GM18873 (cell line): ENCODE results near the gene SFMBT2.
"Not testable (repeated sequence)": the region's sequence is repeated elsewhere in the genome, so short reads cannot be mapped to it uniquely, and the experiment has no call there.

Source experiments
- ATAC-seq: cut with Tn5 transposase; IDR thresholded peaks from one replicate; pipeline ENCODE4 v1.9.1; 2021; ENCODE audit warnings: mild to moderate bottlenecking, moderate library complexity, moderate number of reproducible peaks; ENCODE audit not compliant: unreplicated experiment, low FRiP score

SFMBT2 gene

DNA sequence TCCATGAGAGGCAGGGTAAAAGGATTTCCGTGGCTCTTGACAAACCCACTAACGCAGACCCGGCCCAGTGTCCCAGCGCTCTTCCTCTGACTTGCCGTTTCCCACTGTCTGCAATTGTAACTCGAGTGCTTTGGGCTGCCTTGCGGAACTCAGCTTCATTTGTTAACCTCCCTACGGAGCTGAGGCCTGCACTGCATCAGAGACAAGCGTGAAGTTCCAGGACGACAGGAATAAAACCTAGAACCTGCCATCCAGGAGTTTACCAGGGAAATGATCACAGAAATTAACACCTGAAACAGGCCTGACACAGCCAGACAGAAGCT, 76.2 kb downstream of the SFMBT2 start:
- no peak for ATAC-seq

GRCh38 chr10:7333961-7334641, 76.7 kb downstream of the SFMBT2 start:
- ATAC-seq, result no peak

DNA sequence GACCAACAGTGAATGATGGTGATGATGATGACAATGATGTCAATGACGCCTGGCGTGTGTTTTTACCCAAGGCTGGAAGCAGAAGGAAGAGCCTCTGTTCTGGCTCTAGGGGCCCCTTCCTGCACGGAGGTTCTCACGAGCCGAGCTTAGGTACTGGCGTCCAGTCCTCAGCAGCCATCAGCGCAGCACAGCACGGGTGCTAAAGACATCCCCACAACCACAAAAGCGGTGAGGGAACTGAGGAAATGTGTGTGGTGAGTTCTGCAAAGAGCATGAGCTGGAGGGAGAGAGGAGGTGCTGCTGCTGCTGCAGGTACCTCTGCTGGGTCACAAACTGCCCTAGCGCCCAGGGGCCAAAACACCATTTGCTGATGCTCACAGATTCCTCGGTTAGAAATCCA, 81.6 kb downstream of the SFMBT2 start:
- ATAC-seq, result no peak

- no peak for ATAC-seq
These were observed 82.9 kb downstream of the SFMBT2 start for GRCh38 chr10:7327885-7328284.

DNA sequence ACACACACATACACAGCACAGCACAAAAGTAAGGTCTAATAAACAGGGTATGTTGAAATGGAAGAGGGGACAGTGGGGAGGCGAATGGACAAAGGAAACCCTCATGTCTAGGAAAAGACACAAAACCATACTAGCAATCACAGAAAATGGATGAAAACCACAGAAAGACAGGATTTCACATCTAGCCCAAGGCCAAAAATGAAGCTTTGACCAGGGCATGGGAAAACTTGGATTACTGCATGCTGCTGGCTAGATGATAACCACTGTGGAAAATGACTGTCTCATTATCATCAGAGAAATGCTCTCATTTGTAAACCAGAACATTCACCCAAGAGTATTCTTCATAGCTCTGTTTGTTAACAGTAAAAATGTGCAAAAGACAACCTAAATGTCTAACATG, 88.2 kb downstream of the SFMBT2 start:
- no peak for ATAC-seq

DNA sequence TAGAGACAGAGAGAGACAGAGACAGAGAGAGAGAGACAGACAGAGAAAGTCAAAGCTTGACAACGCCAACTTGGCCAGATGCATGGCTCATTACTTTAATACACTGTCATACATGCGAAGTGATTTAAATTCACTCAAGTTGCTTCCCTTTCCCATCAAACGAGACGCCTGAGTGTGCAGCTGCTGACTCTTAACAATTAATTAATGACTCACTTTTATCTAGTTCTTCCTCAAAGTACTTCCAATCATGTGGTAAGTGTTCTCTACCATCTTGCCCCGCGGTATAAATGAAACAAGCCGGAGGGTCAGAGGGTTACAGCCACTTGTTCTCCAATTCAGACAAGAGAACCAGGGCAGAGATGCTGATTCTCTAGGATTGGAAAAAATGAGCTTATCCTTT, 90.8 kb downstream of the SFMBT2 start:
- no peak for ATAC-seq

DNA sequence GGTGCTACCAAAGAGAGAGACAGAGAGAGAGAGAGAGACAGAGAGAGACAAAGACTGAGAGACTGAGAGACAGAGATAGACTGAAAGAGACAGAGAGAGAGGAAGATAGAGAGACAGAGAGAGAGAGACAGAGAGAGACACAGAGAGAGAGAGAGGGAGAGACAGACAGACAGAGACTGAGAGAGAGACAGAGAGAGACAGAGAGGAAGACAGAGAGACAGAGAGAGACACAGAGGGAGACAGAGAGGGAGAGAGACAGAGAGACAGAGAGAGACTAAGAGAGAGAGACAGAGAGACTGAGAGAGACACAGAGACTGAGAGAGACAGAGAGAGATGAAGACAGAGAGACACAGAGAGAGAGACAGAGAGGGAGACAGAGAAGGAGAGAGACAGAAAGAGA, 91.2 kb downstream of the SFMBT2 start:
- no peak for ATAC-seq

- no peak for ATAC-seq
These were observed 92.0 kb downstream of the SFMBT2 start for GRCh38 chr10:7318836-7319235.

DNA sequence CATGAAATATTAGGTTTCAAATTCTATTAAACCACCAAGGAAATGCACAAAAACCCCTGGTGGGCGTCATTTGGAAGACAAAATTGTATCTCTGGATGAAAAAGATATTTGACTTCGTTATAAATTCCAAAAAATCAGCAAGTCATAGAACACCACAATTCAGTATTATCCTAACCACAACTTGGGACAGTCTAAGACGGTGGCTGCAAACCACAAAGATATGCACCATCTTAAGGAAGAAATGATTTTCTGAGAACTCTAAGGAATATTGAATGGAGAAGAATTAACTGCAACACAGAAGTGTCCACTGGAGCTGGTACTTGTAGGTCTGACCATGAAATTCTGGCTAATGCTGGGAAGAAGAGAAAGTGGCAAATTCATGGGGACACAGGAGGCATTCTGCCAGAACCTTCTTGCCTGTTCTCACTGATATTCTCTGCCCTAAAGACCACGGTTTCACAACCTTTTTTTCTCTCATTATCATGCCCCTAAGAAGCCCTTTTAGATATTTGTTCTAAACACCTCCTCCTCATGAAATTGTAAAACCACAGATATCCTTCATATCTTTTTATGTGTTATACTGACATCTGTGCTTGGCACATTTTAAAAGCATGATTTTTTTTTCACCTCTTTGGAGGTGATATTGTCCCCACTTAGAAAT, 92.9 kb downstream of the SFMBT2 start:
- no peak for ATAC-seq

- no peak for ATAC-seq
These were observed 94.0 kb downstream of the SFMBT2 start for GRCh38 chr10:7316839-7317238.

DNA sequence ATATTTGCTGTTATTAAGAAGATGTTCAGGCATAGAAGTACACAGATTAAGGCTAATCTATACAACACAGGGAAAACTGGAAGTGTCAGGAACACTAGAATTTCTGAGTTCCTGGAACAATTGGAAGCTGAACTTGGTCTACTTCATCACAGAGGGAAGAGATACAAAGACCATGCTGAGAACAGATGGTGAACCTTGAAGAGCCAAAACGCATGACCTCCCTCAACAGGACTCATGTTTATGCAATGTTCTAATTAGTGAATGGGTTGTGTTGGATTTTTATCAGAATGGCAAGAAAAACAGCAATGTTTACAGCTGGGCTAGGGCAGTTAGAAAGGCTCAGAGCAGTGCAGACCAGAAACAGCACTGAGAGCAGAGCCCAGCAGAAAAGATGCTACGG, 94.9 kb downstream of the SFMBT2 start:
- ATAC-seq, result no peak

DNA sequence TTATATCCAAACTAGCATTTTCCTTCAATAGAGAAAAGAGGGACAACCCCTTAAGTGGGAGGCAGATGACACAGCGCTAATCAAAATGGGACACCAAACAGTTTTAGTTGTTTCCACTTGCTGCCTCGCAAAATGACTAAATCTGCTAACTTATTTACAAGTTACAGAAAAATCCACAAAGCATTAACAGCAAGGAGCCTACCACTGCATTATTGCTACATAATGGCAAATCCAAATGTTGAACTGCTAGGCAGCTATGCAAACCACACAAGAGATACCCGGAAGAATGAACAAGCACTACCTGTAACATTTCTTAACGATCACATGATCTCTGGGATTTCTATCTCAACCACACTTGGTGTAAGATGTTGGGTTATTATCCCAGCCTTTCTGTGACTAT, 96.7 kb downstream of the SFMBT2 start:
- no peak for ATAC-seq

- ATAC-seq, result no peak
These were observed 98.4 kb downstream of the SFMBT2 start for GRCh38 chr10:7312488-7312857.

DNA sequence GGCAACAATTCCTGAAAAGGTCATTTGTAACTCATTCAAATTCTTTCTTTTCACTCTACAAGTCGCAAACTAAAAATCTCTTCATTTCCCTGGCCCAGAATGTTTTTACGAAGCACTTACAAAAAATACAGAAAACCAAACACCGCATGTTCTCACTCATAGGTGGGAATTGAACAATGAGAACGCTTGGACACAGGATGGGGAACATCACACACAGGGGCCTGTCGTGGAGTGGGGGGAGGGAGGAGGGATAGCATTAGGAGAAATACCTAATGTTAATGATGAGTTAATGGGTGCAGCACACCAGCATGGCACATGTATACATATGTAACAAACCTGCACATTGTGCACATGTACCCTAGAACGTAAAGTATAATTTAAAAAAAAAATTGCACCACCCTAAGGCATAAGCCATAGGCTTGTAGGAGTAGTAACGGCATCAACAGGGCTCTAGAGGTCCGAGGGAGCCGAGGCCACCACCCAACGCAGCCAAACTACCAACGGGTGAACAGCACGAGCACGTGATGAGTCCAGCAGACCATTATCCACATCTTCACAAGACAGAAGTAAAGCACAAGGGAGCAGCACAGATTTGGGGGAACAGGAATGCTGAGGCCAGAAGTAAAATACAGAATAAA, 98.9 kb downstream of the SFMBT2 start:
- not testable (repeated sequence) for ATAC-seq

DNA sequence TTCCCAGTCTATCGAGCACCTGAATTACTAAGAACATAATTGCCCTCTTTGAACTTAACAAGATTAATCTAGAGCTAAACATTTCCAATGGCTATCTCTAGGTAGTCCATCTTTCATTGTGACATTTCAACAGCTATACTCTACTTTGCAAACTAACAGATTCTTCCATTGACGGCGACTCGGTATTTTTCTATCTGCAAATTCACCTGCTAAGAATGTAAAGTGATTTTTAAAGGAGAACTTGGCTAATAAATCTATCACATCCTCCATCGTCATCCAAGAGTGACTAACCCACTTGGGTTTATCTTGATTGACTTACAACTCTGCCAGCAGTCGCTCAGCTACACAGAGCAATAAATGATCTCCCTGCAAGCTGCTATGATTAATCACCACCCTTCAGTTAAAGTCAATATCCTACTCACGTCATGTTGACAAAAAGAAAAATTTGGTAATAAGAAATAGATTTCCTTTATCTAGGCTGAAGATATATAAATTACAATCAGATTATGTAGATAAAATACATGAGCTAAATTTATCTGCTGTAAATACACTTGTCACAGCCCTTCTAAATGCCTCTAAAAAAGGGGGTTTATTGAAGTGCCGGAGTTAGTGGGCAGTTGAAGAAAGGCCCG, 99.5 kb downstream of the SFMBT2 start:
- no peak for ATAC-seq

- ATAC-seq, result no peak
These were observed 100.8 kb downstream of the SFMBT2 start for GRCh38 chr10:7310076-7310475.

GRCh38 chr10:7308826-7309225, 102.0 kb downstream of the SFMBT2 start:
- no peak for ATAC-seq

GRCh38 chr10:7306616-7307015, 104.2 kb downstream of the SFMBT2 start:
- no peak for ATAC-seq

GRCh38 chr10:7306147-7306546, 104.7 kb downstream of the SFMBT2 start:
- ATAC-seq, result no peak

DNA sequence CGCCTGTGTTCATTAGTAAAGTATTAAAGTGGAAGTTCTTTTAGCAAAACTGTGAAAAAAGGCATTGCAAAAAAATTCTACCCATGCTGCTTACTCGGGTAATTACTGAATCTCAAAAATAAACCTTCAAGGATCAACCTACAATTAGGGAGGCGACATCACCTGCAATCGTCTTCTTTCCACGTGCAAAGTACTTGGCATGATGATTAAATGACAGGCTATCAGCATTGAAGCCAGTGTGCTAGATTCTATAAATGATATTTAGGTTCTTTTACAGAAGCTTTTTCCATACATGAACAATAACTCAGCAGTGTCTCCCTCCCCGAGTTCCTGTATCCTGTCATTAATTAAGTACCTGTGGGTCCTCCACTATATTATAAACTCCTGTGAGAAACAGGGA, 105.8 kb downstream of the SFMBT2 start:
- ATAC-seq, result no peak

DNA sequence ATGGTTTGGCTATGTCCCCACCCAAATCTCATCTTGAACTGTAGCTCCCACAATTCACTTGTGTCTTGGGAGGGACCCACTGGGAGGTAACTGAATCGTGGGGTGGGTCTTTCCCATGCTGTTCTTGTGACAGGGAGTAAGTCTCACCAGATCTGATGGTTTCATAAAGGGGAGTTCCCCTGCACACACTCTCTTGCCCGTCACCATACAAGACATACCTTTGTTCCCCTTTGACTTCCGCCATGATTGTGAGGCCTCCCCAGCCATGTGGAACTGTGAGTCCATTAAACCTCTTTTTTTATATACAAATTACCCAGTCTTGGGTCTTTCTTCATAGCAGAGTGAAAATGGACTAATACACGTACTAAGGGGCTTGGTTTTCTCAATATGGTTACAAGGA, 106.7 kb downstream of the SFMBT2 start:
- no peak for ATAC-seq
